SU-DHL-6 (cell line): ENCODE measurements around the gene ZNF341.

Source experiments
- H2AFZ ChIP-seq: fragments of 200-600 bp; sonication (generic); 2 replicates; pipeline ENCODE4 v1.6.1; 2014; ENCODE audit warnings: low read depth, mild to moderate bottlenecking, moderate library complexity, mixed read lengths, antibody characterized with exemption, low read length; ENCODE audit not compliant: severe bottlenecking
- H3F3A ChIP-seq: fragments of 200-600 bp; shearing (Covaris generic); 2 replicates; pipeline ENCODE4 v1.6.0; 2016; ENCODE audit warnings: antibody characterized with exemption, mild to moderate bottlenecking; ENCODE audit not compliant: insufficient read depth
- H3K27ac ChIP-seq: fragments of 200-600 bp; sonication (generic); 2 replicates; pipeline ENCODE4 v1.5.1; 2016; ENCODE audit warnings: low read depth, mild to moderate bottlenecking, low read length, moderate library complexity, mixed read lengths
- H3K27me3 ChIP-seq: fragments of 200-600 bp; sonication (generic), shearing (Covaris generic); 2 replicates; pipeline ENCODE4 v1.6.0; 2014; ENCODE audit warnings: mild to moderate bottlenecking, low read length
- H3K36me3 ChIP-seq: fragments of 200-600 bp; sonication (generic); 2 replicates; pipeline ENCODE4 v1.6.1; 2014; ENCODE audit warnings: mild to moderate bottlenecking, low read length, mixed read lengths
- H3K4me2 ChIP-seq: fragments of 300-600, 200-600 bp; shearing (Covaris generic), sonication (generic); 2 replicates; pipeline ENCODE4 v1.6.0; 2014; ENCODE audit warnings: low read length, low read depth, mild to moderate bottlenecking; ENCODE audit not compliant: poor library complexity, severe bottlenecking
- H3K4me3 ChIP-seq: fragments of 200-600 bp; sonication (generic); 2 replicates; pipeline ENCODE4 v1.5.1; 2014; ENCODE audit warnings: antibody characterized with exemption, low read length, mild to moderate bottlenecking, mixed read lengths; ENCODE audit not compliant: insufficient read depth, poor library complexity, severe bottlenecking
- H3K79me2 ChIP-seq: fragments of 200-600 bp; sonication (generic); 2 replicates; pipeline ENCODE4 v1.6.1; 2014; ENCODE audit warnings: mild to moderate bottlenecking, low read length, moderate library complexity; ENCODE audit not compliant: insufficient read depth
- H3K9ac ChIP-seq: fragments of 200-600 bp; sonication (generic); 2 replicates; pipeline ENCODE4 v1.7.0; 2014; ENCODE audit warnings: mild to moderate bottlenecking, low read length
- H3K9me2 ChIP-seq: fragments of 200-600 bp; sonication (generic); replicated peaks from 2 replicates; pipeline ENCODE4 v1.6.1; 2014; ENCODE audit warnings: low read length; ENCODE audit not compliant: insufficient read depth
- H3K9me3 ChIP-seq: fragments of 200-600 bp; sonication (generic); 2 replicates; pipeline ENCODE4 v1.6.1; 2014; ENCODE audit warnings: low read length, mixed read lengths; ENCODE audit not compliant: insufficient read depth
- H4K20me1 ChIP-seq: fragments of 200-600 bp; sonication (generic); 2 replicates; pipeline ENCODE4 v1.6.1; 2014; ENCODE audit warnings: low read depth, mild to moderate bottlenecking, antibody characterized with exemption, low read length, moderate library complexity, mixed read lengths
- EZH2phosphoT487 ChIP-seq: fragments of 200-600 bp; sonication (generic), shearing (Covaris generic); conservative IDR thresholded peaks from 2 replicates; pipeline ENCODE4 v1.6.1; 2018; ENCODE audit warnings: mild to moderate bottlenecking, antibody characterized with exemption, low read length, moderate library complexity, mixed read lengths
- TF ChIP-seq, protein P1 (sequence below): fragments of 200-600 bp; sonication (generic); IDR thresholded peaks from one replicate; pipeline ENCODE4 v1.5.1; 2017; ENCODE audit warnings: antibody characterized with exemption, mild to moderate bottlenecking, low read length, moderate library complexity; ENCODE audit not compliant: insufficient read depth, poor library complexity, severe bottlenecking

The ZNF341 gene

DNA sequence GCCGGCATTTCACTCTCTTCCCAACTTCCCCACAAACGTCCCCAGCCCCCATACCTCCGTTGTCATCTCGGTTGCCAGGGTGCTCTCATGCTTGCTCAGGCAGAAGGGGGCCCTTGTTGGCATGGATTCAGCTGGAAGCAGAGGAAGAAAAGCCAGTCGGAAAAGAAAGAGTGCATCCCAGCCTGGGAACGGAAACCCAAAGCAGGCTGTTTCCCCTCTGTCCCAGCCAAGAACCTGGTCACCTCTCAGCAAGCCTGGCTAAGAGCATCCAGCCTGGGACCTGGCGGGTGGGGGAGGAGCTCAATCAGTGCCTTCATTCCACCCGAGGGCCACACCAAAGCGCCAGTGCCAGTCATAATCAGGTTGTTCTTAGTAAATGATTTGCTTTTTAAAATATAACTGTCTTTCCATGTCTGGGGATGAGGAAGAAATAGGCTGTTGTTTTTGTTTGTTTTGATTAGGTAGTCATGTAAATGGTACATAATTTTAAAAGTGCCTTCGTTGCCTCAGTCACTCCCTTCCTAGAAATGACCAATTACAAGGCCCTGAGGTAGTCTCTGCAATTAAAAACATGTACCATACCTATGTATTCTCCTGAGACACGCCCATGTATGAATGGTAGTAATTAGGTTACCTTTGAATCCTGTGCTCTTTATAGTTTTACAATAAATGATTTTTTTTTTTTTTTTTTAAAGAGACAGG lies 100.5 kb downstream of the ZNF341 start:
- Histone ChIP-seq H3K36me3 (no peaks in the 10 kb centered on the region; the same call in 1 of the 2 replicates), H4K20me1 (no peaks in the 10 kb centered on the region; the same call in 1 of the 2 replicates), H3K9me3 (no peaks in the 10 kb centered on the region), H3K9ac (no peak overlapping the region), H3K9me2 (no peaks in the 10 kb centered on the region), H3K4me3 (no peak overlapping the region), H3K79me2 (peaks cover 100% of the 10 kb centered on the region), H3K27me3 (no peaks in the 10 kb centered on the region), H2AFZ (no peak overlapping the region), H3F3A (peaks cover 10% of the 10 kb centered on the region; the same call in 1 of the 2 replicates), H3K27ac (no peak overlapping the region), H3K4me2 (no peak overlapping the region)
- TF ChIP-seq, protein P1, sequence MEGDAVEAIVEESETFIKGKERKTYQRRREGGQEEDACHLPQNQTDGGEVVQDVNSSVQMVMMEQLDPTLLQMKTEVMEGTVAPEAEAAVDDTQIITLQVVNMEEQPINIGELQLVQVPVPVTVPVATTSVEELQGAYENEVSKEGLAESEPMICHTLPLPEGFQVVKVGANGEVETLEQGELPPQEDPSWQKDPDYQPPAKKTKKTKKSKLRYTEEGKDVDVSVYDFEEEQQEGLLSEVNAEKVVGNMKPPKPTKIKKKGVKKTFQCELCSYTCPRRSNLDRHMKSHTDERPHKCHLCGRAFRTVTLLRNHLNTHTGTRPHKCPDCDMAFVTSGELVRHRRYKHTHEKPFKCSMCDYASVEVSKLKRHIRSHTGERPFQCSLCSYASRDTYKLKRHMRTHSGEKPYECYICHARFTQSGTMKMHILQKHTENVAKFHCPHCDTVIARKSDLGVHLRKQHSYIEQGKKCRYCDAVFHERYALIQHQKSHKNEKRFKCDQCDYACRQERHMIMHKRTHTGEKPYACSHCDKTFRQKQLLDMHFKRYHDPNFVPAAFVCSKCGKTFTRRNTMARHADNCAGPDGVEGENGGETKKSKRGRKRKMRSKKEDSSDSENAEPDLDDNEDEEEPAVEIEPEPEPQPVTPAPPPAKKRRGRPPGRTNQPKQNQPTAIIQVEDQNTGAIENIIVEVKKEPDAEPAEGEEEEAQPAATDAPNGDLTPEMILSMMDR: no peak
- no peak for TF ChIP-seq EZH2phosphoT487

DNA sequence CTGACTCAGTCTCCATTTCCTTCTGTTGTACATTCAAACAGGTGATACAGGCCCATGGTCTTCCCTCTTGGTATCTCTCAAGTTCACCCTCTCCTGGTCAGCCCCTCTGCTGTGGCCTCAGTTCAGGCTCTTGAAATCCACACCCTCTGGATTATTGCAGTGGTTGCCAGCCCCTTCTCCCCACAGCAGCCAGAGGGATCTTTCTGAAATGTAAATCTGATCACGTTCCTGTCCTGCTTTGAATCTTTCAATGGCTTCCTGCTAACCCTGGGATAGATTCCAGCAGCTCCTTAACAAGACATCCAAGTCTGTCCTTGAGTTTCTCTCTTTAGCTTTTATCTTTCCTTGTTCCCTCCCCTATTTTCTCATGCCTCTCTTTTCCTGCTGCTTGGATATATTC lies 101.5 kb downstream of the ZNF341 start:
- peaks cover 100% of the 10 kb centered on the region for H3K79me2 ChIP-seq
- no peaks in the 10 kb centered on the region; the same call in 1 of the 2 replicates for H4K20me1 ChIP-seq

DNA sequence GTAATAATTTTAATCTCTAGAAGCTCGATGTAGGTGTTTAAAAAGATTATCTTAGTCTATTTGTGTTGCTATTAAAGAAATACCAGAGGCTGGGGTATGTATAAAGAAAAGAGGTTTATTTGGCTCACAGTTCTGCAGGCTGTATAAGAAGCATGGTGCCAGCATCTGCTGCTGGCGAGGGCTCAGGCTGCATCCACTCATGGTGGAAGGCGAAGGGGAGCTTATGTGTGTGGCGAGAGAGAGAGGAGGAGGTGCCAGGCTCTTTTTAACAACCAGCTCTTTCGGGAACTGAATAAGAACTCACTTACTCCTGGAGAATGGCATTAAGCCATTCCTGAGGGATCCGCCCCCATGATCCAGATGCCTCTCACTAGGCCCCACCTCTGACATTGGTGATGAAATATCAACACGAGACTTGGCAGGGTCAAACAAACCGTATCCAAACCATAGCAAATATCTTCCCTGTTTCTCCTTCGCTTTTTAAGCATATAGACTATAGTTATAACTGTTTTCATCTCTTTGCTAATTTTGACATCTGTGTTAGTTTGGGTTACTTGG lies 103.9 kb downstream of the ZNF341 start:
- Histone ChIP-seq H3K4me2 (no peak overlapping the region), H3K9ac (no peak overlapping the region), H2AFZ (no peak overlapping the region), H4K20me1 (no peaks in the 10 kb centered on the region; the same call in 1 of the 2 replicates), H3K9me3 (no peaks in the 10 kb centered on the region), H3F3A (peaks cover 2% of the 10 kb centered on the region; the same call in 1 of the 2 replicates), H3K79me2 (peaks cover 100% of the 10 kb centered on the region), H3K9me2 (no peaks in the 10 kb centered on the region), H3K27ac (no peak overlapping the region), H3K36me3 (no peaks in the 10 kb centered on the region; the same call in 1 of the 2 replicates), H3K27me3 (no peaks in the 10 kb centered on the region), H3K4me3 (no peak overlapping the region)
- no peak for TF ChIP-seq EZH2phosphoT487
- TF ChIP-seq, protein P1: no peak

More for the DNA sequence above, 101.5 kb downstream of the ZNF341 start:
- no peaks in the 10 kb centered on the region for H3K27me3 ChIP-seq
- H3F3A ChIP-seq: 0 out of 2 replicates have a peak, but pooled peaks cover 5% of the 10 kb centered on the region
- H3K36me3 ChIP-seq: no peaks in the 10 kb centered on the region; the same call in 1 of the 2 replicates
- no peak overlapping the region for H2AFZ ChIP-seq
- no peak overlapping the region for H3K4me2 ChIP-seq
- no peak overlapping the region for H3K27ac ChIP-seq
- TF ChIP-seq EZH2phosphoT487: no peak
- H3K9me2 ChIP-seq: no peaks in the 10 kb centered on the region
- no peak overlapping the region for H3K4me3 ChIP-seq
- no peaks in the 10 kb centered on the region for H3K9me3 ChIP-seq
- H3K9ac ChIP-seq: no peak overlapping the region

DNA sequence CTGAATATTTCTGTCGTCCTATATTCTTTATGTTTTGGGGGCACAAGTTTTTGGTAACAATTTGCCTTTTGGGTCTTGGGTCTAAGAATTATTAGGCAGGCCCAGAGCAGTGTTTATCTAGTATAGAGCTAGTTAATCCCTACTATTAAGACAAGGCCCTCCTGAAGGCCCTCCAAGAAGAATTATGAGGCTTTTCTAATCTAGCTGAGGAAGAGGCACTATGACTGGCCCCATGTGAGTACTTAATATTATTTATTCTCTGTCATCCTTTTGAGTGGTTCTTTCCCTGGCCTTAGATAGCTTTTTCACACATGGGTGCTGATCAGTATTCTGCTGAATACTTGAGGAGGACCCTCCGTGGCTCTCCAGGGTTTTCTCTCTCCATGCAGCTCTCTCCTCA lies 104.5 kb downstream of the ZNF341 start:
- H3K79me2 ChIP-seq: peaks cover 100% of the 10 kb centered on the region
- H2AFZ ChIP-seq: no peak overlapping the region
- no peaks in the 10 kb centered on the region for H3K27me3 ChIP-seq
- no peak overlapping the region for H3K4me2 ChIP-seq
- no peaks in the 10 kb centered on the region for H3K9me2 ChIP-seq
- H3K36me3 ChIP-seq: no peaks in the 10 kb centered on the region; the same call in 1 of the 2 replicates
- no peak overlapping the region for H3K9ac ChIP-seq
- no peaks in the 10 kb centered on the region for H3K9me3 ChIP-seq
- no peak overlapping the region for H3K27ac ChIP-seq
- no peak for TF ChIP-seq EZH2phosphoT487
- TF ChIP-seq, protein P1: no peak
- peaks cover 4% of the 10 kb centered on the region; the same call in 1 of the 2 replicates for H3F3A ChIP-seq
- no peak overlapping the region for H3K4me3 ChIP-seq
- H4K20me1 ChIP-seq: no peaks in the 10 kb centered on the region; the same call in 1 of the 2 replicates
